ENCODE data around the gene RAB20.
A peak's percentile ranks its signal among the peaks of the same experiment; 100 is the strongest.
"Not testable (repeated sequence)": the region's sequence is repeated elsewhere in the genome, so short reads cannot be mapped to it uniquely, and the experiment has no call there.

The RAB20 gene

GRCh38 chr13:110561344-110562035 lies at the start of gene RAB20:
Gene RAB20 (minus strand): TSS chr13:110561722. CDS start chr13:110561519, 203 bp downstream.
- H3K4me3 ChIP-seq (ENCODE audit: low read length), result peak within 1 kb of the TSS; percentile 81
- no peak for DNase-seq (ENCODE audit: low read depth)
- TF ChIP-seq, protein P1, sequence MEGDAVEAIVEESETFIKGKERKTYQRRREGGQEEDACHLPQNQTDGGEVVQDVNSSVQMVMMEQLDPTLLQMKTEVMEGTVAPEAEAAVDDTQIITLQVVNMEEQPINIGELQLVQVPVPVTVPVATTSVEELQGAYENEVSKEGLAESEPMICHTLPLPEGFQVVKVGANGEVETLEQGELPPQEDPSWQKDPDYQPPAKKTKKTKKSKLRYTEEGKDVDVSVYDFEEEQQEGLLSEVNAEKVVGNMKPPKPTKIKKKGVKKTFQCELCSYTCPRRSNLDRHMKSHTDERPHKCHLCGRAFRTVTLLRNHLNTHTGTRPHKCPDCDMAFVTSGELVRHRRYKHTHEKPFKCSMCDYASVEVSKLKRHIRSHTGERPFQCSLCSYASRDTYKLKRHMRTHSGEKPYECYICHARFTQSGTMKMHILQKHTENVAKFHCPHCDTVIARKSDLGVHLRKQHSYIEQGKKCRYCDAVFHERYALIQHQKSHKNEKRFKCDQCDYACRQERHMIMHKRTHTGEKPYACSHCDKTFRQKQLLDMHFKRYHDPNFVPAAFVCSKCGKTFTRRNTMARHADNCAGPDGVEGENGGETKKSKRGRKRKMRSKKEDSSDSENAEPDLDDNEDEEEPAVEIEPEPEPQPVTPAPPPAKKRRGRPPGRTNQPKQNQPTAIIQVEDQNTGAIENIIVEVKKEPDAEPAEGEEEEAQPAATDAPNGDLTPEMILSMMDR (conservative IDR thresholded peaks at IDR 0.05; ENCODE audit: low read depth, low read length), result no peak

GRCh38 chr13:110610955-110611595 lies 49.6 kb upstream of the RAB20 start:
- no peak for DNase-seq (ENCODE audit: low read depth)
- TF ChIP-seq, protein P1 (conservative IDR thresholded peaks at IDR 0.05; ENCODE audit: low read depth, low read length), result no peak
- H3K4me3 ChIP-seq (ENCODE audit: low read length), result no peak overlapping the region

DNA sequence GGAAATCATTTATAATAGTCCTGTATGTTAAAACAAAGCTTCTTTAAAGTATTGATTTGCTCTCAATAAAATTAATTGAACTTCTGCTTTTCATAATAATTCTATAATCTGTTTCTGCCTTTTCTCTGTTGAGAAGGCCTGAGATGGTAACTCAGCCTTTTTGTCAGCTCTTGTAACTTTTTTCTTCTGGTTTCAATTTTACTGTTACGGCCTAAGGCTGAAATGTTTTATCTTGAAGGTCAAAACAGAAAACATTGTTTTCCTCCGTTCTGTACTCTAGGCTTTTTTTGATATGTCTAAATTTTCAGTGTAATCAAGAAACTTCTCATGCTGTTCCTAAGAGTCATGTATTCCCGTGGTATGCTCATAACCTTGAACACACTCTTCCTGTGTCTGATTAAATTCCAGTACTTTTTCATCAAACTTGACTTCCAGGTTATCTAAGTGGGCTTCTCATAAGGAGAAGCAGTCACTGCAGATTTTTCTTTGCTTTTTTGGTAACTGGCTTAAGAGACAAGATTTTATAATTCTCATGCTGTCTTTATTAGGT lies 46.2 kb upstream of the RAB20 start:
- DNase-seq (ENCODE audit: low read depth), result no peak
- H3K4me3 ChIP-seq (ENCODE audit: low read length), result no peak overlapping the region
- TF ChIP-seq, protein P1 (conservative IDR thresholded peaks at IDR 0.05; ENCODE audit: low read depth, low read length), result no peak

- not testable (repeated sequence) for H3K4me3 ChIP-seq (ENCODE audit: low read length); DNase-seq (ENCODE audit: low read depth)
These were observed 44.8 kb upstream of the RAB20 start for GRCh38 chr13:110606281-110606680.

DNA sequence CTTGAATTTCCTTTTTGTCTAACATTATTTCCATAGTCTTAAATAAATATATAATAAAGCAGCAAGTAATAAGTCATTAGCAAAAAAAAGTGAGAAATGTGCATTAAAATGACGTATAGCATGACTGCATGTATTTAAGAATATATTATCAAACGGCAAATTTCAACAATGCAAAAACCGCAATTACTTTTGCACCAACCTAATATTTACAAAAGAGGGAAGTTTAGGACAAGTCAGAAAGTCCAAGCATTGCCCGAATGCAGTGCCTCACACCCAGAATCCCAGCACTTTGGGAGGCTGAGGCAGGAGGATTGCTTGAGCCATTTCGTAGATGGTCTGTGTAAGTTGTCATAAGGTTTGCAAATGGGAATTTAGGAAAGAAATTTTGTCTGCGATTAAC lies 43.6 kb upstream of the RAB20 start:
- no peak for DNase-seq (ENCODE audit: low read depth)
- TF ChIP-seq, protein P1 (conservative IDR thresholded peaks at IDR 0.05; ENCODE audit: low read depth, low read length), result no peak
- no peak overlapping the region for H3K4me3 ChIP-seq (ENCODE audit: low read length)

DNA sequence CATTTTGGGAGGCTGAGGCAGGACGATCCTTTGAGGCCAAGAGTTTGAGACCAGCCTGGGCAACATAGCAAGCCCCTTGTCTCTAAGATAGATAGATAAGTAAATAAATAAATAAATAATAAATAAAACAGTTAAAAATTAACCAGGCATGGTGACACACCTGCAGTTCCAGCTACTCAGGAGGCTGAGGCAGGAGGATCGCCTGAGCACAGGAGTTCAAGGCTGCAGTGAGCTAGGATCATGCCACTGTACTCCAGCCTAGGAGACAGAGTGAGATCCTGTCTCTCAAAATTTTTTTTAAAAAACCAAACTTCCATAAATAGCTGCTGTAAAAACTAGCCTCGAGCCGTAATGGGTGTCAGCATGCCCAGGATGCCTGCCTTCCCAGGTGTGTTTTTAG lies 39.5 kb upstream of the RAB20 start:
- TF ChIP-seq, protein P1 (conservative IDR thresholded peaks at IDR 0.05; ENCODE audit: low read depth, low read length), result no peak
- no peak overlapping the region for H3K4me3 ChIP-seq (ENCODE audit: low read length)
- no peak for DNase-seq (ENCODE audit: low read depth)

- H3K4me3 ChIP-seq (ENCODE audit: low read length), result no peak overlapping the region
- DNase-seq (ENCODE audit: low read depth), result no peak
- TF ChIP-seq, protein P1 (conservative IDR thresholded peaks at IDR 0.05; ENCODE audit: low read depth, low read length), result no peak
These were observed 38.8 kb upstream of the RAB20 start for GRCh38 chr13:110600261-110600819.
